ENCODE measurements around the gene GDPD5.

DNA sequence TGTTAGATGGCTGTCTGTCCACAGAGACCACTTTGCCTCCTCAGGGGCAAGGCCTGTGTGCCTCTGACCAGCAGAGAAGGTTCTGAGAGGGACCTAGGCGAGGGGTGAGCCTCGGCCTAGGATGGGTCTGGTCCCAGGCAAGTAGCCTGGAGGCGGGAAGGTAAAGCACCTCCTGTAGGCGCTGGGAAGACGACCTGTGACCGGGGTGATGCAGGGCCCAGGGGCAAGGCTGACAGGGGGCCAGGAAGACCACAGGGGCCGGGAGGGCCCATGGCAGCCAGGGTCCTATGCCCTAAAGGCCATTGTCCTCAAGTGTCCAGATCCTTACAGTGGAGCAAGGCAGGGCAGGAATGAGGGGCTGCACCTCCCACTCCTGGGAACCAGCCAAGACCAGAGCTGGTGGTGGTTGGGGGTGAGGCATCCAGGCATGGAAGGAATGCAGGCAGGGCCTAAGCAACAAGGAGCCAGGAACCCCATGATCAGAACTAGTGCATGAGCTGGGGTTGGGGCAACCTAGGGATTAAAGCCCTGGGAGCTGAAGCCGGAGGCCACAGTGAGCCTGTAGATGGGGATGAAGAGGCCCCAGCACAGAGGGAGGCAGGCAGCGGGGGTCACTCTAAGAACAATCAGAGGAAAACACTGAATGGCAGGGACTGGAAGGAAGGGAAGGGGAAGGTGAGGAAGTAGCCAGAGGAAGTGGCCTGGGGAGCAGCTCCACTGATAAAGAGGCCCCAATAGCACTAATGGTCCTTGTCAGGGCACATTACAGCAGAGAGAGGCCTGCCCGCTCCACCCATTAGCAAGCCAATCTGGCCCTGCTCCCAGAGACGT, 59.8 kb downstream of the GDPD5 start:
- TF ChIP-seq, protein P1, sequence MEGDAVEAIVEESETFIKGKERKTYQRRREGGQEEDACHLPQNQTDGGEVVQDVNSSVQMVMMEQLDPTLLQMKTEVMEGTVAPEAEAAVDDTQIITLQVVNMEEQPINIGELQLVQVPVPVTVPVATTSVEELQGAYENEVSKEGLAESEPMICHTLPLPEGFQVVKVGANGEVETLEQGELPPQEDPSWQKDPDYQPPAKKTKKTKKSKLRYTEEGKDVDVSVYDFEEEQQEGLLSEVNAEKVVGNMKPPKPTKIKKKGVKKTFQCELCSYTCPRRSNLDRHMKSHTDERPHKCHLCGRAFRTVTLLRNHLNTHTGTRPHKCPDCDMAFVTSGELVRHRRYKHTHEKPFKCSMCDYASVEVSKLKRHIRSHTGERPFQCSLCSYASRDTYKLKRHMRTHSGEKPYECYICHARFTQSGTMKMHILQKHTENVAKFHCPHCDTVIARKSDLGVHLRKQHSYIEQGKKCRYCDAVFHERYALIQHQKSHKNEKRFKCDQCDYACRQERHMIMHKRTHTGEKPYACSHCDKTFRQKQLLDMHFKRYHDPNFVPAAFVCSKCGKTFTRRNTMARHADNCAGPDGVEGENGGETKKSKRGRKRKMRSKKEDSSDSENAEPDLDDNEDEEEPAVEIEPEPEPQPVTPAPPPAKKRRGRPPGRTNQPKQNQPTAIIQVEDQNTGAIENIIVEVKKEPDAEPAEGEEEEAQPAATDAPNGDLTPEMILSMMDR (conservative IDR thresholded peaks at IDR 0.05 in 1 of 2, IDR thresholded peaks at IDR 0.05 in 1 of 2; ENCODE audit: low read depth in 1 of 2, low read length in 2 of 2): no peak
- no peak for TF ChIP-seq EZH2 (IDR thresholded peaks at IDR 0.05; ENCODE audit: low read length, missing control alignments)

All from fibroblast of lung (primary cell).